ENCODE results near the gene DAB1.
"Not testable (repeated sequence)": the region's sequence is repeated elsewhere in the genome, so short reads cannot be mapped to it uniquely, and the experiment has no call there.

The DAB1 gene

GRCh38 chr1:57360846-57361407 lies 62.9 kb downstream of the DAB1 start:
- DNase-seq (ENCODE audit: low spot score) = no peak

GRCh38 chr1:57357462-57357861 lies 66.4 kb downstream of the DAB1 start:
- DNase-seq (ENCODE audit: low spot score) = no peak

GRCh38 chr1:57353654-57354053 lies 70.2 kb downstream of the DAB1 start:
- DNase-seq (ENCODE audit: low spot score) = no peak

GRCh38 chr1:57350610-57351009 lies 73.2 kb downstream of the DAB1 start:
- no peak for DNase-seq (ENCODE audit: low spot score)

- no peak for DNase-seq (ENCODE audit: low spot score)
These were observed 74.9 kb downstream of the DAB1 start for GRCh38 chr1:57348921-57349320.

GRCh38 chr1:57345916-57346315 lies 77.9 kb downstream of the DAB1 start:
- DNase-seq (ENCODE audit: low spot score) = no peak

- no peak for DNase-seq (ENCODE audit: low spot score)
These were observed 79.6 kb downstream of the DAB1 start for GRCh38 chr1:57344265-57344664.

- not testable (repeated sequence) for DNase-seq (ENCODE audit: low spot score)
These were observed 80.5 kb downstream of the DAB1 start for GRCh38 chr1:57343298-57343915.

- no peak for DNase-seq (ENCODE audit: low spot score)
These were observed 82.1 kb downstream of the DAB1 start for GRCh38 chr1:57341721-57342120.

GRCh38 chr1:57340334-57341070 lies 83.4 kb downstream of the DAB1 start:
- DNase-seq (ENCODE audit: low spot score) = no peak

GRCh38 chr1:57337623-57338022 lies 86.2 kb downstream of the DAB1 start:
- no peak for DNase-seq (ENCODE audit: low spot score)

- DNase-seq (ENCODE audit: low spot score) = no peak
These were observed 87.1 kb downstream of the DAB1 start for GRCh38 chr1:57336793-57337192.

- no peak for DNase-seq (ENCODE audit: low spot score)
These were observed 92.2 kb downstream of the DAB1 start for GRCh38 chr1:57331620-57332019.

- DNase-seq (ENCODE audit: low spot score) = no peak
These were observed 93.9 kb downstream of the DAB1 start for GRCh38 chr1:57329937-57330336.

- no peak for DNase-seq (ENCODE audit: low spot score)
These were observed 94.8 kb downstream of the DAB1 start for GRCh38 chr1:57329001-57329527.

GRCh38 chr1:57327946-57328345 lies 95.9 kb downstream of the DAB1 start:
- DNase-seq (ENCODE audit: low spot score) = no peak

- no peak for DNase-seq (ENCODE audit: low spot score)
These were observed 96.5 kb downstream of the DAB1 start for GRCh38 chr1:57327336-57327735.

- no peak for DNase-seq (ENCODE audit: low spot score)
These were observed 98.3 kb downstream of the DAB1 start for GRCh38 chr1:57325536-57325935.

- no peak for DNase-seq (ENCODE audit: low spot score)
These were observed 98.7 kb downstream of the DAB1 start for GRCh38 chr1:57325117-57325516.

GRCh38 chr1:57324388-57324787 lies 99.5 kb downstream of the DAB1 start:
- DNase-seq (ENCODE audit: low spot score) = no peak

- DNase-seq (ENCODE audit: low spot score) = no peak
These were observed 102.1 kb downstream of the DAB1 start for GRCh38 chr1:57321776-57322175.

- DNase-seq (ENCODE audit: low spot score) = no peak
These were observed 104.1 kb downstream of the DAB1 start for GRCh38 chr1:57319791-57320190.

- DNase-seq (ENCODE audit: low spot score) = no peak
These were observed 104.7 kb downstream of the DAB1 start for GRCh38 chr1:57319165-57319564.
